UCSD-AML1 (cell line): Measurements from ENCODE around the gene GPR15.
"Not testable (repeated sequence)": the region's sequence is repeated elsewhere in the genome, so short reads cannot be mapped to it uniquely, and the experiment has no call there.

Source experiments
- DNase-seq: peaks from one replicate; lab custom pipeline; 2025; ENCODE audit not compliant: unreplicated experiment; lab: John Stamatoyannopoulos, UW

Gene GPR15

DNA sequence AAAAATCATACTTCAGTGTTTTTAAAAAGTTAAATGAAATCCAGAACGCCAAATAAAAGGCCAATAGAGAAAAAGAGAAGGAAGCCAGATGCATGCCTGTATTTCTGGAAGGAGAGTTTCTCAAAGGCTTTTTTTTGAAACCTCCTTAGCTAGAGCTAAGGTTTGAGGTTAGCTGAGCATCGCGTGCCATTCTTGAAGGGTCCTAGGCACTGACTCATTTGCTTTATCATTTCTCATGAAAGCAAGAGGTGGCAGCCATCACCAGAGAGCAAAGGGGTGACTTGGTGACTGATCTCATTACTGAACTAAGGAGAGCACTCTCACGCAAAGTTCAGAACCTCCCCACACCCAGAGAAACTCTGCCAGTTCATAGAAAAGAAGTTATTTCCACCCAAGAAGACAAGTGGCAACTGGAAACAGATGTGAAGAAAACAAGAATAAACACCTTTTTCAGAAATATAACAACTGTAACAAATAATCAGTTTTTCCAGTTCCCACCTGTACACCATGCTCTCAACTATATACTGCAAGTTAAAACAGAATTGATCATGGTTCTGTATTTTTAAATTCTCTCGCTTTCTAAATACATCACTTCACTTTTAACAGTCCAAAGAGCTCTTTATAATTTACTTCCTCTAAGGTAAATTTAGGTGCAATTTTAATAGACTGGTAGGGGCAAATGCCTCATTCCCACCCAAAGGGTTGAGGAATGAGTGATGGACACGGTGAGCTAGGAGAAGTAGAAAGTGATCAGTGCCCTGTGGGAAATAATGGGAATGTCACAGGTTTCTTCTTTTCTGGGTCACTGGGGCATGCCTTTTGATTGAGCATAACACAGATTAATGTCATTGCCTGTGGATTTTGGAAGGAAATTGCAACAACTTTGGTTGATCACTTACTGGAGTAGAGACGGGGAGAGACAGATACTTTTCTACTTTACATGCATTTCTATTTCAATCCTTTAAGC is 24.7 kb downstream of the GPR15 start:
- peak; percentile 15 for DNase-seq

DNA sequence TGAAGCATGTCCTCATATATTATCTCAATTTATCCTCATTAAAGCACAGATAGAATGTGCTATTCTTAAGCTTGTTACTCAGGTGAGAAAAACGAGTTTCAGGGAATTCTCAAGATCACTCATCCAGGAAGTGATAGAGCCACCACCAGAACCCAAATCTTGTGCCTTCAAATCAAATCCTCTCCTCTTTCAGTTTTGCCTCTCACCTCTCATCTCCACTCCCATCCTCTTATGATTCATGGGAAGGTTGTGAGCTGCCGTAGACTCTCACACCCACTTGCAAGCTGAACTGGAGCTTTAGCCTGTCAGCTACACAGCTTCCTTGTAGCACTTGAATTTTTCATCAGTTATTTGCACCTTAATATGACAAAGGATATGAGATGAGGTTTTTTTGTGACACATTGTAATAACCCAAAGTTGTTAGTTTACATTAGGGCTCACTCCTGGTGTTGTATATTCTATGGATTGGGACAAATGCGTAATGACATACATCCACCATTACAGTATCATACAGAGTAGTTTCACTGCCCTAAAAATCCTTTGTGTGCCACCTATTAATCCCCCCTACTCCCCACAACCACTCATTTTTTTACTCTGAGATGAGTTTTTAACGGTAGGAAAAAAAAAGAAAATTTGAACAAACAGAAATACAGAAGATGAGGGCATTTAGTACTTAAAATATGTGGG is 25.7 kb downstream of the GPR15 start:
- DNase-seq = no peak

DNA sequence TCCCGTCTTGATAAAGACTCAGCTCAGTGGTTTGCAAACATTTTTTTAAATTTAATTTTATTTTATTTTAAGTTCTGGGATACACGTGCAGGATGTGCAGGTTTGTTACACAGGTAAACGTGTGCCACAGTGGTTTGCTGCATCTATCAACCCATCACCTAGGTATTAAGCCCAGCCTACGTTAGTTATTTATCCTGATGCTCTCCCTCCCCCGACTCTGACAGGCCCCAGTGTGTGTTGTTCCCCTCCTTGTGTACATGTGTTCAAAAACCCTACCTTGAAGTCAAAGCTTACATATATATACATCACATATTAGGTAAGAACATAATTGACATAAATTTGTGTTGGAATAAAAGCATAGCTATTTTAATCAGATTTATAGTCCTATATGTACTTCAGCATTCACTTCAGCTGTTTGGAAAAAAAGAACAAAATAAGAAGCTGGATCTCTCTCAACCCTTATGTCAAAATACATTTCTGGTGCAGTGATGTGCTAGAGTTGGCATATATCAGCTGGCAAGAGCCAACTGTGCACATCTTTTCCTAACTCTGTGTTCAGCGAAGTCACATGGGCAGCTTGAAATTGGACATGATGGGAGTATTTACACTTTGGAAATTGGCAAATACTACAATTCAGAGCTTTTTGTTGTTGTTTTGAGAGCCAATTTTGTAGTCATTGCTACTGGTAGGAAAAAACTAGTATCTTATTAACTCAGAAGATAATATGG is 26.5 kb downstream of the GPR15 start:
- DNase-seq = no peak

DNA sequence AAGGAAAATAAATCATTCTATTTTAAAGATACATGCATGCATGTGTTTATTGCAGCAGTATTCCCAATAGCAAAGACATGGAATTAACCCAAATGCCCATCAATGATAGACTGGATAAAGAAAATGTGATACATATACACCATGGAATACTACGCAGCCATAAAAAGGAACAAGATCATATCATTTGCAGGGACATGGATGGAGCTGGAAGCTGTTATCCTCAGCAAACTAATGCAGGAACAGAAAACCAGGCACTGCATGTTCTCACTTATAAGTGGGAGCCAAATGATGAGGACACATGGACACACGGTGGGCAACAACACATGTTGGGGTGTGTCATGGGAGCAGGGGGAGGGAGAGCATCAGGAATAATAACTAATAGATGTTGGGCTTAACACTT is 28.0 kb downstream of the GPR15 start:
- DNase-seq = not testable (repeated sequence)

DNA sequence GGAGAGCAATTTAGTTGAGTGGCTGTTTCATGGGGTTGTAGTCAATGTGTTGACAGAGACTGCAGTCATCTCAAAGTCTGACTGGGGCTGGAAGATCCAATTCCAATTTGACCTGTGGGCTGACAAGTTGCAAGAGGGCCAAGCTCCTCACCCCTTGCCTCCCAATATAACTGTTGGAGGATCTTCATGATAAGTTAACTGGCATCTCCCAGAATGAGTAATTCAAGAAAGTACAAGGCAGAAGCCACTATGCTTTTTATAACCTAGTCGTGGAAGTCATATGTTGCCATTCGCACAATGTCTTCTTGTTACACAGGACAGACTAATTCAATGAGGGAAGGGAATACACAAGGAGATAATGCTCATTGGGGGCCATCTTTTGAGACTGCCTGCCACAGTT is 29.1 kb downstream of the GPR15 start:
- no peak for DNase-seq

DNA sequence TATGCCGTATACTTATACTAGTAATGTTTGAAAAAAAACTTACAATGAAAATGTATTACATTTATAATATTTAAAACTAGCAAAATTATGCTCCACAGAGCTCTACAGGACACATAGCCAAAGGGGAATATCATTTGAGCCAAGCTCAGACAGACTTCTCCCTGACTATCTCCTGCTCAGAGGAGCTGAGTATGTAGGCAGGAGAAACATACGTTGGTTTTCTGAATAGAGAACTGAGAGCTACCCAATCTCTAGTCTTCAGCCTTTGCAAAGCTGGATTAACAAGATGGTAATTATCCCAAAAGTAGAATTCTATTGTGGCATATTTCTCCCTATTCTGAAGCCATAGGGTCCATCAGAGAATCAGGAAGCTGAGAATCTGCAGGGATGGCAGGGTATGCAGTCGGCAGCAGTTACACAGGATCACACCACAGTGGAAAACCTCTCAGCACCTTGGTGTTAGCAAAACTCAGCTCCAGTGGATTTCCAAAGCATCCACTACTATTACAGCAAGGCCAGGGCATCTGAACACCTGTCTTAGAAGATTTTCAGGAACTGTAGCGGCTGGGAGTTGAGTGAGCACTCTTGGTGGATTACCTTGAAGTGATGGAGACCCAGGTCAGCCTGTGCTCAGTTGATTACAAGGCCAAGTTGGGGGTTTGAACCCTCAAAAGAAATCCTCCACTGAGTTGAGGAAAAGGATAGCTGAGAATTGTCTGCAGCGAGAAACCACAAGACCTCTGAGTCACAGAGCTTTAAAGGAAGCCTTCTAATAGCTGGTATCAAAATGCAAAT is 30.1 kb downstream of the GPR15 start:
- DNase-seq = peak; percentile 9

DNA sequence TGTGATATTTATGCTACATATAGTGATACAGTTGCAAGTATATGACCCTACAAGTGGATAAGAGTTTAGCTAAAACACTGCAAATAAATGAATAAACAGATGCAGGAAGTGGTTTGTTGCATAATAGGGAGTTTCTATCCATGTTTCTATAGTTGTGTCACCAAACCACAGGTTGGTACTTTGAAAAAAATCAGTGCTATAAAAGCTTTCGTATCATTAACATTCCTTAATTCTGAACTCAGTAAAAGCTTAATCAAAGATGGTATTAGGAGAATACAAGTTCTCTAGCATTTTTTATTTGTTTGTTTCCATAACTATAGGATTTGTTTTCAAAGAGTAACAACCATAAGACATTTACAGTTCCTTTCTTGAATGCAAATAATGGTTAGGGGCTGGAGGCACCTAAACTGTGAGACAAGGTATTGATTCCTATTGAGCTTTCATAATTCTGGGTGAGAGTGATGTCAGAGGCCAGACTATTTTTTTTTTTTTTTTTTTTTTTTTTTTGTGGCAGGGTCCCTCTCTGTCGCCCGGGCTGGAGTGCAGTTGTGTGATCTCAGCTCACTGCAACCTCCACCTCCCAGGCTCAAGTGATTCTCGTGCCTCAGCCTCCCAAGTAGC is 32.0 kb downstream of the GPR15 start:
- DNase-seq = no peak

DNA sequence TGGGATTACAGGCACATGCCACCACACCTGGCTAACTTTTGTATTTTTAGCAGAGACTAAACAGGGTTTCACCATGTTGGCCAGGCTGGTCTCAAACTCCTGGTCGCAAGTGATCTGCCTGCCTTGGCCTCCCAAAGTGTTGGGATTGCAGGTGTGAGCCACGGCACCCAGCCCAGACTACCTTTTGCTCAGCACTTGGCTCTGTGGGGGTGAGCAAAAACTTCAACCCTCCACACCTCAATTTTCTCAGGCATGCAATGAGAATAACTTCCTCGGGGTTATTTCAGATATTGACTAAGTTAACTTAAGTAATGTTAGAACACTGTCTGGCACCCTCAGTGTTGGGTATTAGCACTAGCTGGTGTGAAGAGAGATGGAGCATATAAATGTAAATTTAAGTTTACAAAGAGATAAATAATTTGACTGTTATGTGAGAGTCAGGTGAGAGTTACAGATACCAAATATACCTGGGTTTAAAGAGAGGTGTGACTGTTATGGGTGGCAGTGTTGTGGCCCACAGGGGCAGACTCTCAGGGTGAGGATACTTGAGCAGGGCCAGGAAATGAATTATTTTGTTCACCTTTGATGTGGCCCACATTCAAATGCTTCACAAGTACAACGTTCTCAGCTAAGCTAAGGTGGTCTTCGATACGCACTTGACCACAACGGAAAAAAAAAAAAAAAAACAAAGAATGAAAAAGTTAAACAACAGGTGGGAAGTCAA is 32.7 kb downstream of the GPR15 start:
- no peak for DNase-seq

DNA sequence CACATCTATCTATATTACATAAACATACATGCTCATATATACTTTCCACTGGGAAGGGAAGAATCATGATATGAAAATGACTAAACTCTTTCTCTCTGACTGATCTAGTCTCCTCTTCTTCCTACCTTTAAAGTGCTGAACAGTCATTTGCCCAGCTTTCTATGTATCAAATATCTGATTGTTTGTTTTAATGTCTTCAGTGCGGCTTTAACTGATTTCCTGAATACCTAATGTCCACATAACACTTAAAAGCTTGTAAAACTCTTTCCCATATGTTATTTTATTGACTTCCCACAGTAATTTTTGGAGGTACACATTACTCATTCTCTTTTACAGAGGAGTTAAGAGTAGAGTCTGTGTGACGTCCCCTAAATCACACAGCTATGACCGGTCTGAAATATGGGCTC is 33.5 kb downstream of the GPR15 start:
- DNase-seq = no peak

DNA sequence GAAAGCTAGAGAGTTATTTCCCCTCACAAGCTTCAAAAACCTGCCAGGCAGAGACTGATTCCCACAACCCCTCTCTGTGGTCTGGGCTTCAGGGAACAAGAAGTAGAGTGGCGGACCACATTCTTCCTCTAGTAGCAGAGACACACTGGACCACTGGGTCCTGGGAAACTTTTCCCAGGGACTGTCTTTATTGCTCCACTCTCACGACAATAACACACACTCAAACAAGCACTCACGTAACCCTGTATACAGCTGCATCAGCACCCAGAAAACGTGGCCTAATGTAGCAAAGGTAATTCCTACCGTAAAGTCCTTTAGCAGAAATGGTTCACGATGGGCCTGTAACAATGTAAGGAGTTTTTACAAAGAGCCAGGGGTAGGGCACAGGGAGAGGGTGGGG is 34.1 kb downstream of the GPR15 start:
- peak; percentile 7 for DNase-seq

DNA sequence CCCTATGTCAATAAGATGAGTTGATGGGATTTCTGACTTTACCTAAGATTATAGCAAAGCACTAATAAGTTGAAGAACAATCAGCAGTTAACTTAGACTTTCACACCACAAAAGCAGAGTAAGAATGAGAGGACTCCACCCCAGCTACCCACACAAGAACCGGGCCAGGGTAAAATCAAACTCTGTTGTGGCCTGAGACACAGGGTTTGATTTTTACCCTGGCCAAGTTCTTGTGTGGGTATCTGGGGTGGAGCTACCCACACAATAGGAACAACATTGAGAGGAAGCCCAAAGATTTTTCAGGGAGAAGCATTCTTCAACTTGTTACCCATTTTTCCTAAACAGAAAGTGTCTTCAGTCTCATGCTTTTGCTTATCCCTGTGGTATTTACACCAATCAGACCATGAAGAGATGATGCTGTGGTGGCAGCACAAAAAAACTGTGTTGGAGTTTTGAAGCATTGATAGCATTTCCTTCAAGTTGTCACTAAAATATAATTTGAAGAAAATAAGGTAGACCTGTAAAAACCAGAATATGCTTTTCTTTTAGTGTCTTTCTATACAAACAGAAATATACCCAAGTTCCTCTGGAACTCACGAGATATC is 36.0 kb downstream of the GPR15 start:
- no peak for DNase-seq

DNA sequence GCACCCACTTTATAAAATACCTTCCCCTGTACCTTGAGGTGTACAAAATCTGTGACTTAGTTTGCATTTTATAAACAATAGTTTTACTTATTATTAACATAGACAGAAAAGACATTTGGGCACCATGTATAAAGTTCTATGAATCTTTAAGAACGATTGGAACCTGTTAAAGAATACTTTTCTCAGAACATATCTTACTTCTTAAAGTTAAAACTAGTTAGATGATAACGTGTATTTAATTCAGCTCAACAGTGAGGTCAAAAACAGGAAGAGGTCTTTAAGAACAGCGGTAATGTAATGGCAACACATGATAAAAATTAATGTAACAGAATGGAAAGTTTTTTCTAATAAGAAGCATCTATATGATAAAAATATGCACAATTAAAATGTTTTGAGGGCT is 36.6 kb downstream of the GPR15 start:
- DNase-seq = no peak

DNA sequence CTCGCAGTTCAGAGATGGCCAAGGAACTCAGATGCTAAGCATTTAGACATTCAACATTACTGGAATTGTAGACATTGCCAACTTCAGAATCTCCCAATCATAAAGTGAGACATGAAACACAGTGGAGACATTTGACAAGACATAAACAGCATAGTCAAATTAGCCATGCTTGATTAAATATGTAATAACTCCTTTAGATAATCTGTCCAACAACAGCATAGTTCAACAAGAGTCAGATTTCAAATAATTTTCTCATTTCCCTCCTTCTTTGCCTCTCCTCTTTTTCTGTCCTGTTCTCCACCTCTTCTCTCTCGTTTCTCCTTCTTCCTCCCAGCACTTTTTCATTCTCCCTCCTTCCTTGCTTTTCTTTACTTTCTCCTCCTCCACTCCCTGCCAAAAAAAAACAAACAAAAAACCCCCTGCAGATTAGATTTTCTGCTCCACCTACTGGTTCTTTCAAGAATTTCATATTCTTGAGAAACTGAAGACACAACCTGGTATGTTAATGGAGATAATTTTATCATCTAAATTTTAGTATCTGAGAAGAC is 41.5 kb downstream of the GPR15 start:
- no peak for DNase-seq

DNA sequence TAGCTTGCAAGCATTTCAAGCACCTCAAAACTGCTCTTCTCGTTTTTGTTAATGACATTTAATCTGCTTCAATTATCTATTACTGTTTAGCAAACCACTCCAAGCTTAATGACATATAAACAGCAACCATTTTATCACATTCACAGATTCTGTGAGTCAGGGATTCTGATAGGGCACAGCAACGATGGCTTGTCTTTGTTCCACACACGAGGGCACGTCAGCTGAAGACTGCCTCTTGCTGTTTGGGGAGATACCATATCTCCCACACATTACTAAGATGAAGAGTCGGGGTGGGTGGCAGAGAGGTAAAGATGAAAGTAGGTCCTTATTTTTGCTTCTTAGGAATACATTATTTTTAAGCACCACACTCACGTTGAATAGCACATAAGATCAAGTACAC is 42.4 kb downstream of the GPR15 start:
- no peak for DNase-seq

DNA sequence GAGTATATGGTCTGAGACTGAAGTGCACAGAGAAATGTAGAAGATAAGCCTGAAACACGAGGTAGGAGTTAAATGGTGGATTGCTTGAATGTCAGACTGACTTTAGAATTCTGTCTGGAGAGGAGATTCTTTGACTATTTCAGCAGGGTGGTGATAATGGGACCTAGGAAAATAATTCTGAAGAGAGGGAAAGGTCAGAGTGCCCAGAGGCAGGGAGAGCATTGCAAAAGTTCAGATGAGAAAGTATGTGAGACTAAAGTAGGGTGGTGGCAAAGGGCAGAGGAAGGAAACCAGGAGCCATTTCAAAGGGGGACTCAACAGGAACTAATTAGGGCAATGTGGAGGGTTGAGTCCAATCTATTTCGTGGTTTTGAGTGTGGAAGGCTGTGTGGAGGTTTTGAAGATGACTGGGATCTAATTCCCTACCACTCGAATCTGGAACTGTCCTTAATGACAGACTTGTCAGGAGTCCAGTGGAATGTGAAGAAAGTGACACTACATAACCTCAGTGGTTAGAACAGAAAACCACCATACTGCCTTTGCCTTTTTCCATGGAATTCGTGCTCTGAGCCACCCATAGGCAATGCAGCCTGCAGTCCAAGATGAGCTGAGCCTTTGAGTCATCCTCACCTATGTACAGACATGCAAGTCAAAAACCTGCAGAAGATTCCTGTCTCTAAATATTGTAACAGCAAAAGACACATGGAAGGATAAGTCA is 45.6 kb downstream of the GPR15 start:
- DNase-seq = no peak

DNA sequence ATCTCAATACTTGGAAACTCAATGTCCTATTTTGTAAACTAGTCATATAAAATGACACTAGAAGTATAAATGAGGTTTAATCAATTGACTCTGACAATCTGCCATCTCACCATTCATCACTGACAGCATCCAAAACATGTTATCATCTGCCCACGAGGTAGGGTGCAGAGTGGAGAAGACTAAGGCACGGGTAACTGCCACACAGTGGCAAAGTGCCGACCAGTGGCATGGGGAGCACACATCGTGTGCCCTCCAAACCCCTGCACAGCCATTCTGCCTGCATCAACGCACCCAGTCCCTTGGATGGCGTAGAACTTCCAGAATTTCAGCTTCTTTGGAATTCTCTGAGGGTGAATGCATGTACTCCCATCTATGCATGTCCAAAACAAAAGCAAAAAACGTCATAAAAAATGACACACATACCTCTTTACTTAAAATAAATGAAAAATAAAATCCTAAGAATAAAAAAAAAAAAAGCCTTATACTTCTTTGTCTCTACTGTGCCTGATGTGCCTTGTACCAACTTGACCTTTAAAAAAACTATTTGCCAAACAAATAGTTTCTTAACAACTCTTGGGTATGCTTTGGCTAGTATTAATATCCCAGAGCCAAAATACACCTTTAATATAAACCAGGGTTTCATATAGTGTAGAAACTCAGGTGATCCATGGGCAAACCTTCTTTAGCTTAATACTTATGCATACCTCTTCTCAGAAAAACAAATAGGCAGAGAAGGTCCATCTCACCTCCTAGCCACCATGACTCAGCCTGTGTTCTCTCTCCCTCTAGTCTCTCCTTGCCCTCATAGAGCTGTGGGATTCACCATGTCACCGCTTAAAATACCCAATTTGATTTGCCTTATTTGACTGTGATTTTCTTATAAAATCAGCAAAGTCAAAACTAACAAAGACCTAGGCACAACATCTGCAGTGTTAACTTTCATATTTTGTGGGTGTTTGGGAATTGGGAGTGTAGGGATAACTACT is 48.9 kb downstream of the GPR15 start:
- no peak for DNase-seq

DNA sequence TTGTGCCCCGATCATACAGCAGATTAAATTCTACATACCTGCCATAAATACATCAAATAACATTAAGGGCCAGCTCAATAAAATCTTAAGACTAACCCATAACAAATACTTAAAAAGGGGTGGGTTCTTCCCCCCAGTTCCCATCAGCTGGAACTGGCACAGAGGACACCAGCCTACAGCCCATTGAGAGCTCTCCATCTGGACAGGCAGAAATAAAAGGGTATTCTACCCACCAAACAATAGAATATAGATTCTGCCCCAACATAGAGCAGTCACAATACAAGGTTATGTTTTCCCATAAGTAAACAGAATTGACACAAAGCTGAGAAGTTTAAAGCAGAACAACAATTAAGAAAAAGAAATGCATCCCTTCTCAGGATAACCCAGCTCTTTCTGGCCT is 49.7 kb downstream of the GPR15 start:
- DNase-seq = no peak
